ENCODE measurements around the gene OR7G1. TPM values are rescaled to one million over a fixed set of nuclear protein-coding genes. Genes with fewer than 3 reads are reported as not detected.

Gene OR7G1
- total RNA-seq, 1 donor from 2014 or later: not detected

GRCh38 chr19:9140159-9140874, 24.8 kb upstream of the OR7G1 start, which contains the start of gene ZNF317:
TSS of gene ZNF317 (plus strand) at chr19:9140397. CDS start at chr19:9156017, 15,620 bp downstream.
- FAIRE-seq (no peak), DNase-seq (ENCODE audit: low read depth) (peak; percentile 84)
- Histone ChIP-seq H3K27me3 (ENCODE audit: control insufficient read depth, insufficient read depth, low read length) (no peaks in the 10 kb centered on the region), H3K4me3 (ENCODE audit: low read depth, low read length) (peak within 1 kb of the TSS; percentile 81), H3K36me3 (ENCODE audit: control insufficient read depth, insufficient read depth, low read length) (peaks cover 2% of the 10 kb centered on the region)
- no peak for TF ChIP-seq CTCF (IDR thresholded peaks at IDR 0.05; ENCODE audit: insufficient read depth, low read length, severe bottlenecking)

GRCh38 chr19:9139609-9140158, 24.1 kb upstream of the OR7G1 start:
- no peaks in the 10 kb centered on the region for H3K27me3 ChIP-seq (ENCODE audit: control insufficient read depth, insufficient read depth, low read length)
- H3K4me3 ChIP-seq (ENCODE audit: low read depth, low read length): peak overlapping the region; percentile 81
- TF ChIP-seq CTCF (IDR thresholded peaks at IDR 0.05; ENCODE audit: insufficient read depth, low read length, severe bottlenecking): no peak
- FAIRE-seq (no peak), DNase-seq (ENCODE audit: low read depth) (no peak)
- no peaks in the 10 kb centered on the region for H3K36me3 ChIP-seq (ENCODE audit: control insufficient read depth, insufficient read depth, low read length)

- Histone ChIP-seq H3K4me3 (ENCODE audit: low read depth, low read length) (no peak overlapping the region), H3K36me3 (ENCODE audit: control insufficient read depth, insufficient read depth, low read length) (no peaks in the 10 kb centered on the region), H3K27me3 (ENCODE audit: control insufficient read depth, insufficient read depth, low read length) (no peaks in the 10 kb centered on the region)
- FAIRE-seq: no peak
- no peak for DNase-seq (ENCODE audit: low read depth)
- TF ChIP-seq CTCF (IDR thresholded peaks at IDR 0.05; ENCODE audit: insufficient read depth, low read length, severe bottlenecking): no peak
These were observed 16.9 kb upstream of the OR7G1 start for GRCh38 chr19:9132422-9132821.

- H3K4me3 ChIP-seq (ENCODE audit: low read depth, low read length): no peak overlapping the region
- no peak for DNase-seq (ENCODE audit: low read depth)
- no peak for TF ChIP-seq CTCF (IDR thresholded peaks at IDR 0.05; ENCODE audit: insufficient read depth, low read length, severe bottlenecking)
- H3K27me3 ChIP-seq (ENCODE audit: control insufficient read depth, insufficient read depth, low read length): no peaks in the 10 kb centered on the region
- H3K36me3 ChIP-seq (ENCODE audit: control insufficient read depth, insufficient read depth, low read length): no peaks in the 10 kb centered on the region
- no peak for FAIRE-seq
These were observed 15.4 kb upstream of the OR7G1 start for GRCh38 chr19:9130965-9131364.

- TF ChIP-seq CTCF (IDR thresholded peaks at IDR 0.05; ENCODE audit: insufficient read depth, low read length, severe bottlenecking): no peak
- H3K27me3 ChIP-seq (ENCODE audit: control insufficient read depth, insufficient read depth, low read length): no peaks in the 10 kb centered on the region
- H3K36me3 ChIP-seq (ENCODE audit: control insufficient read depth, insufficient read depth, low read length): no peaks in the 10 kb centered on the region
- DNase-seq (ENCODE audit: low read depth) (peak; percentile 58), FAIRE-seq (no peak)
- no peak overlapping the region for H3K4me3 ChIP-seq (ENCODE audit: low read depth, low read length)
These were observed 12.6 kb upstream of the OR7G1 start for GRCh38 chr19:9128171-9128570.
